Motor neuron (in vitro differentiated cells): ENCODE data around the gene RAB31. TPM values are rescaled to one million over a fixed set of nuclear protein-coding genes. Genes with fewer than 3 reads are reported as not detected.

Experiments
- ATAC-seq, 8 experiments: fragments of 200-7000 bp; cut with Tn5 transposase; replicated peaks in 6 of 8; 2 replicates each; pipeline ENCODE4 v1.8.0; 2021; ENCODE audit warnings: mild to moderate bottlenecking in 8 of 8, moderate library complexity in 8 of 8
- H3K27ac ChIP-seq, 2 donors: fragments of 250-450 bp; sonication (Bioruptor Pico); 2 replicates each; pipeline ENCODE4 v1.9.0; 2021; ENCODE audit warnings: antibody characterized with exemption in 2 of 2, mild to moderate bottlenecking in 2 of 2, moderate library complexity in 1 of 2
- H3K4me1 ChIP-seq, 2 donors: fragments of 250-450 bp; sonication (Bioruptor Pico); replicated peaks in 1 of 2; 2 replicates each; pipeline ENCODE4 v1.6.1; 2021; ENCODE audit warnings: antibody characterized with exemption in 2 of 2, mild to moderate bottlenecking in 2 of 2, moderate library complexity in 1 of 2
- H3K4me3 ChIP-seq, 5 donors: fragments of 250-450 bp; sonication (Bioruptor Pico); 2 replicates each; pipeline ENCODE4 v1.9.0; 2021; ENCODE audit warnings: antibody characterized with exemption in 5 of 5, mild to moderate bottlenecking in 5 of 5, moderate library complexity in 4 of 5
- WGBS, 10 experiments: fragments of 450-650 bp; shearing (Covaris generic); methylation state at CpG; one replicate each; pipeline ENCODE4 v1.0.0; 2022; 5-methylcytosine and 5-hydroxymethylcytosine counted together
- in situ Hi-C, 9 experiments: fragments of 400-800 bp; cut with MboI; loops; one replicate each; pipeline ENCODE4 v1.15.0; 2021; ENCODE audit warnings: low sequenced_read_pairs in 9 of 9, low pct_unique_long_range_greater_than_20kb in 2 of 9; ENCODE audit not compliant: unreplicated experiment in 9 of 9
- total RNA-seq, 8 experiments: library from RNA; unstranded; fragments of 300-600 nt; gene quantifications; 2 replicates each; pipeline versions ENCODE4 v1.2.3 to v1.2.4, GENCODE V29; 2022

The RAB31 gene
- total RNA-seq, 8 experiments from 2014 or later: 2.8 to 55.2 (median 21.1) TPM

GRCh38 chr18:9721893-9722550, 13.9 kb downstream of the RAB31 start:
- H3K27ac ChIP-seq: no peak overlapping the region
- 50 to 100% (median 90%) methylated on average over 1 to 8 of the region's 9 CpGs for WGBS, 10 experiments
- ATAC-seq: peak in 5 of 8 experiments; percentile 16 to 51 (median 32)
- no peak overlapping the region for H3K4me3 ChIP-seq
- in situ Hi-C loops: loop anchor here in 1 of 9 experiments (25.0 kb wide), 1 partner anchor 215 kb away; no protein-coding TSS in a partner anchor
- peaks cover 5 to 6% of the 10 kb centered on the region in 2 donors for H3K4me1 ChIP-seq

DNA sequence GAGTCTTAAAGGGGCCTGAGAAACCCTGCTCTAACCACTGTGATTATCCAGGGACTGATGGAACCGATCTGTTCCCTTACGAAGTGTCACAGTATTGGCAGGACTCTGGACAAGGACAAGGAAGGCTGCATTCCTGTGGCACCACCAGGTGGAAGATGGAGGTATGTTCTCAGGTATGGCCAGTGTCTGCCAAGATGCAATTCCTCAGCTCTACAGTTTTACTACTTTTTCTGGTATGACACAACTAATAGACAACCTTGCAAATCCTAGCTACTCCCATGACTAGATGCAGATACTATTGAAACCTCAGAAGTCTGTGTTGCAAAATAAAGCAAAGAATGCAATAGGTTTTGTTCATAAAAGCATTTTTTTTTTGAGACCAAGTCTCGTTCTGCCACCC, 14.6 kb downstream of the RAB31 start:
- ATAC-seq: peak in 3 of 8 experiments; percentile 11 to 55 (median 23)
- 33 to 100% (median 93%) methylated on average over 1 to 2 of the region's 3 CpGs; no CpG with 5 or more reads in 5 of the 10 experiments for WGBS, 10 experiments
- in situ Hi-C loops: loop anchor here in 1 of 9 experiments (25.0 kb wide), 1 partner anchor 215 kb away; no protein-coding TSS in a partner anchor
- peaks cover 5 to 6% of the 10 kb centered on the region in 2 donors for H3K4me1 ChIP-seq
- no peak overlapping the region for H3K4me3 ChIP-seq
- no peak overlapping the region for H3K27ac ChIP-seq

- no peak for ATAC-seq
- H3K27ac ChIP-seq: no peak overlapping the region
- in situ Hi-C loops: loop anchor here in 1 of 9 experiments (25.0 kb wide), 1 partner anchor 212 kb away; no protein-coding TSS in a partner anchor
- no peak overlapping the region for H3K4me3 ChIP-seq
- peaks cover 0 to 4% of the 10 kb centered on the region in 2 donors for H3K4me1 ChIP-seq
- WGBS, 10 experiments: 80 to 100% (median 93%) methylated on average over 1 to 4 of the region's 5 CpGs; no CpG with 5 or more reads in 2 of the 10 experiments
Measured at GRCh38 chr18:9724797-9725585, 16.9 kb downstream of the RAB31 start.

- WGBS, 10 experiments: 95 to 100% (median 98%) methylated on average over 1 to 5 of the region's 5 CpGs; no CpG with 5 or more reads in 3 of the 10 experiments
Measured at GRCh38 chr18:9726175-9726574, 18.1 kb downstream of the RAB31 start.

DNA sequence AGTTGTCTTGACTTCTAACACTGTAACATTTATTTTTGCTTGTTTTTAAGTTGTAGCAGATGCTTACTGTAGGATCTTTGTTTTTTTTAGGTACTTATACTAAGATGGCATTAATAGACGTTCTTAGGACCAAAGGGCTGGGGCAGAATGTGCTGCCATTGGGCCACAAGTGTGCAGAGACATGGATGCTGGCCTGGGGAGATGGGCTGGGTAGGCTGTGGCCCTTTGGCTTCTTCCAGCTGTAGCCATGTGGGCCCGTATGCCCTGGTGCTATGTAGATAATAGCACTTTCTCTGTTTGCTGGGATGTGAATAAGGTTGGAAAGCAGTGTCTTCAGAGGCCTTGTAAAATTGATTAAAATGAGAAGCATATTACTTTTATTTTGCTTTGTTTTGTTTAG, 18.8 kb downstream of the RAB31 start:
- in situ Hi-C loops: no loop called here
- WGBS, 10 experiments: 50 to 100% (median 82%) methylated on average over 1 to 2 of the region's 2 CpGs; no CpG with 5 or more reads in 6 of the 10 experiments
- Histone ChIP-seq H3K4me3 (no peak overlapping the region), H3K4me1 (peaks cover 0 to 4% of the 10 kb centered on the region in 2 donors), H3K27ac (no peak overlapping the region)
- ATAC-seq: no peak

More at GRCh38 chr18:9726175-9726574, 18.1 kb downstream of the RAB31 start:
- peaks cover 0 to 4% of the 10 kb centered on the region in 2 donors for H3K4me1 ChIP-seq
- no peak overlapping the region for H3K4me3 ChIP-seq
- ATAC-seq: no peak
- H3K27ac ChIP-seq: no peak overlapping the region
- in situ Hi-C loops: no loop called here

DNA sequence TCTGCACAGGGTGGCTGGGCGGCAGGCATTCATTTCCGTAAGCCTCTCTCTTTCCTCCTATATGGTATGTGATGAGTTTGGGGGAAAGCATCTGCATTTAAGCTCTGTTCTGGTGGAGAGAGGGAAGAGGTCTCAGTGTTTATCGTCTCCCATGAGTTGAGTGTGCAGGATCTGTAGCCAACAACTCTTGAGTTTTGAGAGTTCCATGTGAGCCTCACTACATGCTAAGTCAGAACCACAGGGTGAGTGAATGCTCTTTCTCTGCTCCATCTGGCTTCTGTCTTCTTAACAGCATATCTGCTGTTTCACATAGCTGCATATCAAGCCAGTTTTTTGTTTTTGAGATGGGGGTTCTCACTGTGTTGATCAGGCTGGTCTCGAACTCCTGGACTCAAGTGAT, 22.7 kb downstream of the RAB31 start:
- ATAC-seq: no peak
- no peak overlapping the region for H3K27ac ChIP-seq
- 59 to 100% (median 87%) methylated on average over 1 to 4 of the region's 4 CpGs; no CpG with 5 or more reads in 4 of the 10 experiments for WGBS, 10 experiments
- H3K4me3 ChIP-seq: no peak overlapping the region
- H3K4me1 ChIP-seq: peaks cover 7 to 12% of the 10 kb centered on the region in 2 donors
- in situ Hi-C loops: no loop called here

- peak in 6 of 8 experiments; percentile 22 to 73 (median 42) for ATAC-seq
- Histone ChIP-seq H3K4me3 (no peak overlapping the region), H3K4me1 (peaks cover 10 to 16% of the 10 kb centered on the region in 2 donors), H3K27ac (no peak overlapping the region)
- WGBS, 10 experiments: 5 to 100% (median 80%) methylated on average over 1 to 4 of the region's 5 CpGs; no CpG with 5 or more reads in 3 of the 10 experiments
- in situ Hi-C loops: no loop called here
Measured at GRCh38 chr18:9731380-9731779, 23.3 kb downstream of the RAB31 start.

GRCh38 chr18:9732031-9732430, 23.9 kb downstream of the RAB31 start:
- peaks cover 16 to 21% of the 10 kb centered on the region in 2 donors for H3K4me1 ChIP-seq
- peak in 1 of 8 experiments; percentile 47 for ATAC-seq
- in situ Hi-C loops: no loop called here
- no peak overlapping the region for H3K27ac ChIP-seq
- H3K4me3 ChIP-seq: no peak overlapping the region
- 46 to 100% (median 60%) methylated on average over 1 to 7 of the region's 9 CpGs; no CpG with 5 or more reads in 3 of the 10 experiments for WGBS, 10 experiments

GRCh38 chr18:9734189-9734588, 26.1 kb downstream of the RAB31 start:
- no peak overlapping the region for H3K27ac ChIP-seq
- ATAC-seq: no peak
- no peak overlapping the region for H3K4me3 ChIP-seq
- 67 to 97% (median 90%) methylated on average over 1 to 8 of the region's 9 CpGs; no CpG with 5 or more reads in 3 of the 10 experiments for WGBS, 10 experiments
- H3K4me1 ChIP-seq: peaks cover 37 to 42% of the 10 kb centered on the region in 2 donors
- in situ Hi-C loops: no loop called here

DNA sequence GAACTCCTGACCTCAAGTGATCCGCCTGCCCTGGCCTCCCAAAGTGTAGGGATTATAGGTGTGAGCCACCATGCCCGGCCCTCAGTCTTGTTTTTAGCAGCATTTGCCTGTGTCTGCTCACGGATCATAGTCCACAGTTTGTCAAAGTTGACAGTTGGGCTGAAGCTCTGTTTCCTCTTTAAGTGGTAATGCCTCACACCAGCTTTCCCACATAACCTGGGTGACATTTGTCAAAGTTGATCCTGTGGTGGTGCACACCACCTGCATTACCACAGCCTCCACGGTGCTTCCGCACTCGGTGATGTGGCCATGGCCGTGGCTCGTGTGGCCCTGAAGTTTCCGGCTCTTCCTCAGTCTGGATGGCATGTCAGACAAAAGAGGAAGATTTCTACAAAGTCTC, 27.1 kb downstream of the RAB31 start:
- in situ Hi-C loops: no loop called here

GRCh38 chr18:9735879-9736278, 27.8 kb downstream of the RAB31 start:
- Histone ChIP-seq H3K4me3 (no peak overlapping the region), H3K27ac (peak overlapping the region in 1 of 2 donors; percentile 29), H3K4me1 (peaks cover 41 to 49% of the 10 kb centered on the region in 2 donors)
- 42 to 100% (median 67%) methylated on average over 2 to 4 of the region's 4 CpGs; no CpG with 5 or more reads in 2 of the 10 experiments for WGBS, 10 experiments
- no peak for ATAC-seq
- in situ Hi-C loops: no loop called here

More for the DNA sequence above, 27.1 kb downstream of the RAB31 start:
- no peak for ATAC-seq
- Histone ChIP-seq H3K27ac (no peak overlapping the region), H3K4me3 (no peak overlapping the region), H3K4me1 (peaks cover 41 to 49% of the 10 kb centered on the region in 2 donors)
- 83 to 100% (median 90%) methylated on average over 1 to 8 of the region's 9 CpGs; no CpG with 5 or more reads in 6 of the 10 experiments for WGBS, 10 experiments

GRCh38 chr18:9736286-9736835, 28.3 kb downstream of the RAB31 start:
- peaks cover 41 to 49% of the 10 kb centered on the region in 2 donors for H3K4me1 ChIP-seq
- no peak for ATAC-seq
- WGBS, 10 experiments: 0 to 58% (median 46%) methylated on average over 2 to 4 of the region's 4 CpGs
- peak overlapping the region in 1 of 2 donors; percentile 29 for H3K27ac ChIP-seq
- H3K4me3 ChIP-seq: no peak overlapping the region
- in situ Hi-C loops: no loop called here
